SK-MEL-5 (cell line): ENCODE data around the gene DNAH17. TPM values are rescaled to one million over a fixed set of nuclear protein-coding genes. Genes with fewer than 3 reads are reported as not detected.

Experiments used
- DNase-seq: peaks from one replicate; pipeline ENCODE4 v3.0.0-alpha.2; 2016; ENCODE audit warnings: low read depth, low spot score
- in situ Hi-C: cut with HindIII; loops from 2 replicates; pipeline ENCODE4 v1.10.0; 2016; ENCODE audit warnings: low sequenced_read_pairs, high pct_unique_total_duplicates, low pct_unique_long_range_greater_than_20kb
- total RNA-seq: library from RNA; depleted of rRNA; stranded (reverse); fragments of >200 nt; shearing (Covaris generic); gene quantifications from 2 replicates; pipeline ENCODE4 v1.2.3, GENCODE V29; 2014

DNAH17 gene
- total RNA-seq, 1 experiment from 2014 or later: 0.24 TPM

- in situ Hi-C loops: no loop called here
- DNase-seq: no peak
Observed at GRCh38 chr17:78396441-78397337, 180.5 kb downstream of the DNAH17 start.

GRCh38 chr17:78395155-78395554 is 182.0 kb downstream of the DNAH17 start:
- in situ Hi-C loops: no loop called here

GRCh38 chr17:78394209-78394608 is 183.0 kb downstream of the DNAH17 start:
- DNase-seq: no peak
- in situ Hi-C loops: no loop called here

More at GRCh38 chr17:78395155-78395554, 182.0 kb downstream of the DNAH17 start:
- DNase-seq: no peak

GRCh38 chr17:78393575-78393974 is 183.6 kb downstream of the DNAH17 start:
- in situ Hi-C loops: no loop called here
- no peak for DNase-seq

- in situ Hi-C loops: no loop called here
- no peak for DNase-seq
Observed at GRCh38 chr17:78392295-78392694, 184.9 kb downstream of the DNAH17 start.

- in situ Hi-C loops: no loop called here
- DNase-seq: no peak
Observed at GRCh38 chr17:78391843-78392242, 185.4 kb downstream of the DNAH17 start.

- in situ Hi-C loops: no loop called here
- DNase-seq: no peak
Observed at GRCh38 chr17:78391051-78391431, 186.2 kb downstream of the DNAH17 start.

- DNase-seq: no peak
- in situ Hi-C loops: no loop called here
Observed at GRCh38 chr17:78390241-78391050, 186.8 kb downstream of the DNAH17 start.

- in situ Hi-C loops: no loop called here
- no peak for DNase-seq
Observed at GRCh38 chr17:78387977-78388941, 188.9 kb downstream of the DNAH17 start.

- in situ Hi-C loops: no loop called here
- no peak for DNase-seq
Observed at GRCh38 chr17:78384479-78385175, 192.6 kb downstream of the DNAH17 start.

- DNase-seq: no peak
- in situ Hi-C loops: no loop called here
Observed at GRCh38 chr17:78383725-78384471, 193.3 kb downstream of the DNAH17 start.

- no peak for DNase-seq
- in situ Hi-C loops: no loop called here
Observed at GRCh38 chr17:78381601-78382232, 195.5 kb downstream of the DNAH17 start.

- in situ Hi-C loops: no loop called here
- no peak for DNase-seq
Observed at GRCh38 chr17:78380370-78380769, 196.8 kb downstream of the DNAH17 start.

GRCh38 chr17:78379131-78379491 is 198.1 kb downstream of the DNAH17 start:
- no peak for DNase-seq
- in situ Hi-C loops: no loop called here

GRCh38 chr17:78378225-78379130 is 198.7 kb downstream of the DNAH17 start, which contains the start of gene PGS1:
TSS of gene PGS1 (plus strand) at chr17:78378649. CDS start at chr17:78378666, 17 bp downstream.
- in situ Hi-C loops: no loop called here
- DNase-seq: peak; percentile 87
